HPDE6-E6E7 (cell line): ENCODE measurements around the gene NPHS2.
"Not testable (repeated sequence)": the region's sequence is repeated elsewhere in the genome, so short reads cannot be mapped to it uniquely, and the experiment has no call there.

ENCODE experiments used
- DNase-seq: peaks from one replicate; pipeline ENCODE4 v3.0.0; 2011; ENCODE audit warnings: missing footprints; ENCODE audit errors: extremely low spot score

NPHS2 gene

DNA sequence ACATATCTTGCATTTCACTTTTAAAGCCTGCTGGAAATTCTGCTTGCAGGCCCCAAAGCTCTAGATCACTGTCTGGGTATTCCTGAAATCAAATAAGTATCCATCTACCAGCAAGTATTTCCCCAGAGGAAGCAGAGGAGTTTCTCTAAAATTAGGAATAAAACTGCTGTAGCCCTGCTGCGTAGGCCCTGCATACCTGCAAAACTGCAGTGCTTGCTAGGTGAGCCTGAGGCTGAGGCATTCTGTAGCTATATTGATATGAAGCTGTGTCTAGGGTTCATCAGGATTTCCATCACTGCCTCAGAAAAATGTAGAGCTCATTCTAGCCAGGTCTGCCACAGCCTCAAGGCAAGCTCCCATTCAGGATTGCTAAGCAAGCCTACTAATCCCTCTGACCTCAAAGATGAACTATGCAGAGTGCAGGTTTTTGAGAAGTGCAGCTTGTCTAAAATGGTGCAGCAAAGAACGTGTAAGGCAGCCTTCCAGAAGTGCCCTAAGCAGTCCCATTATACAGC, 28.7 kb downstream of the NPHS2 start:
- no peak for DNase-seq

GRCh38 chr1:179545321-179545720, 30.4 kb downstream of the NPHS2 start:
- DNase-seq = no peak

GRCh38 chr1:179541774-179542173, 34.0 kb downstream of the NPHS2 start:
- DNase-seq = no peak

DNA sequence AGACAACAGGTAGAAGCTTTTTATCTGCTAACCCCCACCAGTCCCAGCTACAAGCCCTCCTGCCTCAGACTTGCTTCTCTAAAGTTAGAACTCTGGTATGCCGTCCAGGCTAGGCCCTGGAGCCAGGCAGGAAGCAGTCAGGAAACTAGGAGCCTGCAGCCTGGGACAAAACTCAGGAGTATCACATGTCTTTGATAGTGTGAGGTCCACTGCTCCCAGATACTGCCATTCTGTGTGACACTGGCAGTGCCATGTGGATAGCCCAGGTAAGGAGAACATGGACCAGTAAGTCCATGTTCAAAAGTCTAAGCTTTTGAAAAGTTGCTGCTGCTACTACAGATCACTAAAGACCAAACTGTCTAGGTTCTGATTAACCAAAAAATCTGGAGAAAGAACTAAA, 45.4 kb downstream of the NPHS2 start:
- no peak for DNase-seq

GRCh38 chr1:179529482-179530195, 46.1 kb downstream of the NPHS2 start:
- DNase-seq = no peak

GRCh38 chr1:179518544-179518943, 57.2 kb downstream of the NPHS2 start:
- DNase-seq = not testable (repeated sequence)

GRCh38 chr1:179516976-179517705, 58.6 kb downstream of the NPHS2 start:
- no peak for DNase-seq

DNA sequence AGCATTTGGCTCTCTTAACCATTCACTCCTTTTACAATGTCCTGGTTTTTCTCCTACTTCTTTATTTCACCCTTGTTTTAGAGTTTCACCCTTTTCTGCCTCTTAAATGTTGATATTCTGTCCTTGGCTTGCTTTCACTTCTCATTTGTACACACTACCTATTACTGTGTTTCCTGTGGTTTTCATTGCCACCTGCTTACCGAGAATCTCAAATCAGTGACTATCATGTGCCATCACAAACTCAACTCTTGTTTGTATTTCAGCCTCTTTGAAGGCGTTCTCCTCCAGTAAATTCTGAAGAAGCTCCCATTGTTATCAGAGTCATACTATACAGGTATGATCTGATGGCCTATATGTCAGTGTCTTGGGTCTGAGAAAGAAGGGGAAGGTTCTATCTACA, 65.7 kb downstream of the NPHS2 start:
- no peak for DNase-seq

- no peak for DNase-seq
These were observed 66.4 kb downstream of the NPHS2 start for GRCh38 chr1:179509384-179509783.

GRCh38 chr1:179506199-179506598, 69.5 kb downstream of the NPHS2 start:
- no peak for DNase-seq
